T-helper 22 cell (primary cell): ENCODE results near the gene KDM4C.

Experiments used
- DNase-seq: peaks from one replicate; pipeline ENCODE4 v3.0.0-alpha.2; 2020; ENCODE audit warnings: low read depth

Gene KDM4C

GRCh38 chr9:7212101-7212500, 454.3 kb downstream of the KDM4C start:
- DNase-seq = no peak

- no peak for DNase-seq
These were observed 458.4 kb downstream of the KDM4C start for GRCh38 chr9:7216004-7216841.

DNA sequence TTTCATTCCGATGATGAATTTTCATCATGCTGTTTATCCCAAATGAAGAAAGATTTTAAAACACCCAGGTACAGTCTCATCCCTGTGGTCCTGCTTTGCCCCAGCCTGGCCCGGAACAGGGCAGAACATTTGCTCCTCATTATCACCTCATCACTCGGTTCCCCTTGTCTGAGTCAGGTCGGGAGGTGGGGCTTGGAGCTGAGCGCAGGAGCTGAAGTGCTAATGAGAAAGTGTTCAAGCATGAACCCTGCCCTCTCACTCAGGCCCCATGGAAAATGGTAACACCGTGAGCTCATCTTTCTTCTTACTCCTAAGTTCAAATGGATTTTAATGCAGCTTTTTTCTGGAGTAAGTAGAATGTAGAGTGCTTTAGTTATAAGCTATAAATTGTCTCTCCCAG, 466.2 kb downstream of the KDM4C start:
- no peak for DNase-seq
